Measurements from ENCODE around the gene SERGEF.

GRCh38 chr11:17972987-17973386, 39.9 kb downstream of the SERGEF start:
- TF ChIP-seq RAD21 (IDR thresholded peaks at IDR 0.05; ENCODE audit: low read length), result peak; percentile 82
- no peak for TF ChIP-seq RFX5 (IDR thresholded peaks at IDR 0.05; ENCODE audit: low read length)
- TF ChIP-seq GABPA (IDR thresholded peaks at IDR 0.05; ENCODE audit: low read depth), result no peak
- TF ChIP-seq CTCF (IDR thresholded peaks at IDR 0.05), result peak; percentile 57
- TF ChIP-seq, protein P1, sequence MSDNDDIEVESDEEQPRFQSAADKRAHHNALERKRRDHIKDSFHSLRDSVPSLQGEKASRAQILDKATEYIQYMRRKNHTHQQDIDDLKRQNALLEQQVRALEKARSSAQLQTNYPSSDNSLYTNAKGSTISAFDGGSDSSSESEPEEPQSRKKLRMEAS (IDR thresholded peaks at IDR 0.05; ENCODE audit: low read depth), result no peak
- TF ChIP-seq YY1 (IDR thresholded peaks at IDR 0.05; ENCODE audit: low read depth), result no peak
- TF ChIP-seq ZBTB33 (IDR thresholded peaks at IDR 0.05; ENCODE audit: borderline replicate concordance, low read depth), result no peak
- TF ChIP-seq SMC3 (IDR thresholded peaks at IDR 0.05; ENCODE audit: low read depth, low read length), result peak; percentile 78
- TF ChIP-seq TEAD4 (IDR thresholded peaks at IDR 0.05; ENCODE audit: borderline replicate concordance, insufficient read depth), result no peak
- no peak for TF ChIP-seq POLR2AphosphoS5 (IDR thresholded peaks at IDR 0.05; ENCODE audit: low read depth, low read length)

Data from SK-N-SH (cell line).